PC-3 (cell line): Measurements from ENCODE around the gene ZP3. TPM values are rescaled to one million over a fixed set of nuclear protein-coding genes. Genes with fewer than 3 reads are reported as not detected.

Experiments used
- ATAC-seq: fragments of 200-7000 bp; cut with Tn5 transposase; 2 replicates; pipeline ENCODE4 v1.9.1; 2020; ENCODE audit warnings: mild to moderate bottlenecking, moderate library complexity
- BruUV-seq: library from RNA; stranded (reverse); fragments of 400-500 nt; replicated peaks from 2 replicates; lab custom pipeline; 2021; lab: Mats Ljungman, UMichigan
- CTCF ChIA-PET: fragments of 300-600 bp; sonication (Branson Sonifier 250); formaldehyde crosslinking; loops from one replicate; lab custom pipeline; 2022; ENCODE audit warnings: antibody characterized with exemption; lab: Charles Lee
- POLR2A ChIA-PET: fragments of 300-600 bp; sonication (Branson Sonifier 250); formaldehyde crosslinking; loops from one replicate; lab custom pipeline; 2022; ENCODE audit warnings: antibody characterized with exemption; ENCODE audit not compliant: unreplicated experiment; lab: Charles Lee
- DNase-seq: peaks from one replicate; pipeline ENCODE4 v3.0.0-alpha.2; 2015
- H2AFZ ChIP-seq: fragments of 300-600 bp; sonication (generic); 2 replicates; pipeline ENCODE4 v1.6.0; 2016; ENCODE audit warnings: antibody characterized with exemption, low read length
- H3F3A ChIP-seq: fragments of 300-600 bp; sonication (generic); one replicate; pipeline ENCODE4 v1.6.0; 2017; ENCODE audit warnings: antibody characterized with exemption, low read length, control low read depth, mild to moderate bottlenecking; ENCODE audit not compliant: unreplicated experiment
- H3K27ac ChIP-seq: fragments of 300-600 bp; sonication (generic); 2 replicates; pipeline ENCODE4 v1.5.1; 2016; ENCODE audit warnings: mild to moderate bottlenecking, low read length
- H3K27me3 ChIP-seq: fragments of 300-600 bp; sonication (generic); 2 replicates; pipeline ENCODE4 v1.6.1; 2016; ENCODE audit warnings: low read length, mixed read lengths
- H3K36me3 ChIP-seq: fragments of 300-600 bp; sonication (generic); 2 replicates; pipeline ENCODE4 v1.6.1; 2016; ENCODE audit warnings: low read depth, mixed run types, low read length, mixed read lengths
- H3K4me1 ChIP-seq: fragments of 300-600 bp; sonication (generic); 2 replicates; pipeline ENCODE4 v1.5.1; 2016; ENCODE audit warnings: low read length; ENCODE audit not compliant: insufficient read depth
- H3K4me2 ChIP-seq: fragments of 300-600 bp; sonication (generic); 2 replicates; pipeline ENCODE4 v1.6.0; 2016; ENCODE audit warnings: low read length
- H3K4me3 ChIP-seq: fragments of 300-600 bp; sonication (generic); 2 replicates; pipeline ENCODE4 v1.5.1; 2016; ENCODE audit warnings: mild to moderate bottlenecking, low read length, mixed read lengths
- H3K79me2 ChIP-seq: fragments of 300-600 bp; sonication (generic); 2 replicates; pipeline ENCODE4 v1.6.1; 2017; ENCODE audit warnings: low read length, mixed read lengths
- H3K9ac ChIP-seq: fragments of 300-600 bp; sonication (generic); 2 replicates; pipeline ENCODE4 v1.6.0; 2016; ENCODE audit warnings: mild to moderate bottlenecking, low read length
- H3K9me2 ChIP-seq: fragments of 300-600 bp; sonication (generic); replicated peaks from 2 replicates; pipeline ENCODE4 v1.6.1; 2016; ENCODE audit warnings: mixed run types, low read length, mixed read lengths
- H3K9me3 ChIP-seq: fragments of 300-600 bp; sonication (generic); 2 replicates; pipeline ENCODE4 v1.6.1; 2016; ENCODE audit warnings: low read length, mixed read lengths
- H4K20me1 ChIP-seq: fragments of 300-600 bp; sonication (generic); 2 replicates; pipeline ENCODE4 v1.6.1; 2016; ENCODE audit warnings: low read length, mixed read lengths
- EZH2 ChIP-seq: fragments of 300-600 bp; sonication (generic); IDR thresholded peaks from one replicate; pipeline ENCODE4 v1.6.1; 2017; ENCODE audit warnings: antibody characterized with exemption, mild to moderate bottlenecking, low read length; ENCODE audit not compliant: unreplicated experiment
- EZH2phosphoT487 ChIP-seq: fragments of 300-600 bp; sonication (generic); IDR thresholded peaks from 2 replicates; pipeline ENCODE4 v1.6.1; 2018; ENCODE audit warnings: mild to moderate bottlenecking, antibody characterized with exemption, low read length, borderline replicate concordance
- intact Hi-C: fragments of 100-400 bp; cut with micrococcal nuclease; formaldehyde crosslinking; loops from 2 replicates; pipeline ENCODE4 v1.9.0; 2023
- total RNA-seq: library from RNA; depleted of rRNA; stranded (reverse); fragments of >200 nt; gene quantifications from 2 replicates; pipeline ENCODE4 v1.2.3, GENCODE V29; 2014
- TF ChIP-seq, protein P1 (sequence below): fragments of 300-600 bp; sonication (generic); conservative IDR thresholded peaks from 2 replicates; pipeline ENCODE4 v1.5.1; 2017; ENCODE audit warnings: antibody characterized with exemption, low read depth, mild to moderate bottlenecking, low read length

Gene ZP3
- total RNA-seq, 1 experiment from 2014 or later, result 21.6 TPM

DNA sequence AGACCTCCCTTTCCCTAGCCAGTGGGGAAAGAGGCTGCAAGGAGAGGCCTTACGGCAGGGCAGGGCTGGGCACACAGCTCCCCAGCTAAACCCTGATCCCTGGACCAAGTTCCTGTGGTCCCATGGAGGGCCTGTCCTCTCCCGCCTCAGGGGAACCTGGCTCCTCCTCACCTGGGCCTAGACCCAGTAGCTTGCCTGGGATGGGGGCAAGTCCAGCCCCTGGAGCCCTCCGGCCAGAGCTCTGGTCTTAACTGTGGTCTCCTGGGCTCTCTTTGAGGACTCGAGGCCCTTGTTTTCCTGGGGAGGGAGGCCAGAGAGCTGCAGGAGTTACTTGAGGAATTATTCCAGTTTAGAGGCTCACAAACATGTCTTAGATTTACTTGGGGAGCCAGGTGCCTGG lies 1.5 kb downstream of the ZP3 start:
- ATAC-seq (no peak), DNase-seq (no peak)
- Histone ChIP-seq H3K4me1 (peaks cover 11% of the 10 kb centered on the region), H3K9me2 (no peaks in the 10 kb centered on the region), H3K79me2 (no peaks in the 10 kb centered on the region), H3F3A (no peaks in the 10 kb centered on the region), H3K27ac (no peak overlapping the region), H3K4me3 (no peak overlapping the region), H4K20me1 (no peaks in the 10 kb centered on the region), H3K27me3 (no peaks in the 10 kb centered on the region), H3K9me3 (no peaks in the 10 kb centered on the region), H3K36me3 (no peaks in the 10 kb centered on the region), H3K9ac (no peak overlapping the region), H3K4me2 (no peak overlapping the region), H2AFZ (no peak overlapping the region)
- ChIA-PET CTCF (no interaction called here), POLR2A (no interaction called here)
- no TSS peak for BruUV-seq
- intact Hi-C loops, result no loop called here
- TF ChIP-seq, protein P1, sequence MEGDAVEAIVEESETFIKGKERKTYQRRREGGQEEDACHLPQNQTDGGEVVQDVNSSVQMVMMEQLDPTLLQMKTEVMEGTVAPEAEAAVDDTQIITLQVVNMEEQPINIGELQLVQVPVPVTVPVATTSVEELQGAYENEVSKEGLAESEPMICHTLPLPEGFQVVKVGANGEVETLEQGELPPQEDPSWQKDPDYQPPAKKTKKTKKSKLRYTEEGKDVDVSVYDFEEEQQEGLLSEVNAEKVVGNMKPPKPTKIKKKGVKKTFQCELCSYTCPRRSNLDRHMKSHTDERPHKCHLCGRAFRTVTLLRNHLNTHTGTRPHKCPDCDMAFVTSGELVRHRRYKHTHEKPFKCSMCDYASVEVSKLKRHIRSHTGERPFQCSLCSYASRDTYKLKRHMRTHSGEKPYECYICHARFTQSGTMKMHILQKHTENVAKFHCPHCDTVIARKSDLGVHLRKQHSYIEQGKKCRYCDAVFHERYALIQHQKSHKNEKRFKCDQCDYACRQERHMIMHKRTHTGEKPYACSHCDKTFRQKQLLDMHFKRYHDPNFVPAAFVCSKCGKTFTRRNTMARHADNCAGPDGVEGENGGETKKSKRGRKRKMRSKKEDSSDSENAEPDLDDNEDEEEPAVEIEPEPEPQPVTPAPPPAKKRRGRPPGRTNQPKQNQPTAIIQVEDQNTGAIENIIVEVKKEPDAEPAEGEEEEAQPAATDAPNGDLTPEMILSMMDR, result no peak
- TF ChIP-seq EZH2 (no peak), EZH2phosphoT487 (no peak)

DNA sequence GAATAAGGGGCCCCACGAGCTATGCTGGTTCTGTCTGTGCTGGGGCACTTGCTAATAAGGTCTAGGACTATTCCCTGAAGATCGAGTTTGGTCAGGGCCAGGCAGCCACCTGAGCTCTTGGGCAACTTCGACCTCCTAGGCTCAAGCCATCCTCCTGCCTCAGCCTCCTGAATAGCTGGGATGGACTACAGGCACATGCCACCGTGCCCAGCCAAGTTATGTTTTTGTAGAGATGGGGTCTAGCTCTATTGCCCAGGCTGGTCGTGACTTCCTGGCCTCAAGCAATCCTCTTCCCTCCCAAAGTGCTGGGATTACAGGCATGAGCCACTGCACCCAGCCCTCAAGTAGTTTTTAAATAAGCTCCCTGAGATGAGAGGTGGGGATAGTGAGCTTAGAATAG lies 2.9 kb downstream of the ZP3 start:
- Histone ChIP-seq H3K4me1 (peaks cover 11% of the 10 kb centered on the region), H3K4me3 (no peak overlapping the region), H3K27ac (no peak overlapping the region), H3K9me3 (no peaks in the 10 kb centered on the region), H3K27me3 (no peaks in the 10 kb centered on the region), H3K79me2 (no peaks in the 10 kb centered on the region), H3F3A (no peaks in the 10 kb centered on the region), H3K36me3 (no peaks in the 10 kb centered on the region), H3K9me2 (no peaks in the 10 kb centered on the region), H3K9ac (no peak overlapping the region), H3K4me2 (no peak overlapping the region), H4K20me1 (no peaks in the 10 kb centered on the region), H2AFZ (no peak overlapping the region)
- TF ChIP-seq EZH2 (no peak), EZH2phosphoT487 (no peak)
- TF ChIP-seq, protein P1, result no peak
- ChIA-PET CTCF (no interaction called here), POLR2A (no interaction called here)
- no peak for DNase-seq
- intact Hi-C loops, result no loop called here
- BruUV-seq, result no TSS peak
- ATAC-seq, result no peak

DNA sequence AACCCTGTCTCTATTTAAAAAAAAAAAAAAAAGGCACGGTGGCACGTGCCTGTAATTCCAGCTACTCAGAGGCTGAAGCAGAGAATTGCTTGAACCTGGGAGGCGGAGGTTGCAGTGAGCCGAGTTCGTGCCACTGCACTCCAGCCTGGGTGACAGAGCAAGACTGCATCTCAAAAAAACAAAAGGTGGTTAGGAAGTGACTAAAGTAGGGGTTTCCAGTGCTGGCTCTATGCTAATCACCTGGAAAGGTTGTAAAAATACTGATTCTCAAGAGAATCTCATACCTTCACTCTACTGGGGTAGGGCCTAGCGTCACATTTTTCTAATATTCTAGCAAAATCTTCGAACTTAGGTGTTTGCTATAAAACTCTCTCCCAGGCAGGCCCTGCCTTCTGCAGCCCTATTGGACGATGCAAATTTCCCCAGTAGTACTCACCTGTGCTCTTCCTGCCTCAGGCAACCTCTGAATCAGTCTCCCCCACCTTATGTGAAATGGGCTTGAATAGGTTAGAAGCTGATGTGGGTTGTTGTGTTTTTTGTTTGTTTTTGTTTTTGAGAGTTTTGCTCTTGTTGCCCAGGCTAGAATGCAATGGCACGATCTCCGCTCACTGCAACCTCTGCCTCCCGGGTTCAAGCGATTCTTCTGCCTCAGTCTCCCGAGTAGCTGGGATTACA lies 3.5 kb downstream of the ZP3 start:
- Histone ChIP-seq H3K36me3 (no peaks in the 10 kb centered on the region), H4K20me1 (no peaks in the 10 kb centered on the region), H3K27me3 (no peaks in the 10 kb centered on the region), H3K4me1 (peaks cover 7% of the 10 kb centered on the region), H3K4me2 (no peak overlapping the region), H3K79me2 (no peaks in the 10 kb centered on the region), H3K9ac (no peak overlapping the region), H3K27ac (no peak overlapping the region), H3K9me2 (no peaks in the 10 kb centered on the region), H3K4me3 (no peak overlapping the region), H2AFZ (no peak overlapping the region), H3K9me3 (no peaks in the 10 kb centered on the region), H3F3A (no peaks in the 10 kb centered on the region)
- BruUV-seq, result no TSS peak
- CTCF ChIA-PET, result no interaction called here
- ATAC-seq (no peak), DNase-seq (no peak)
- intact Hi-C loops, result no loop called here
- TF ChIP-seq EZH2 (no peak), EZH2phosphoT487 (no peak)
- TF ChIP-seq, protein P1, result no peak
- POLR2A ChIA-PET, result no interaction called here
